Keratinocyte (primary cell): ENCODE results near the gene SH2D6. TPM values are rescaled to one million over a fixed set of nuclear protein-coding genes. Genes with fewer than 3 reads are reported as not detected.

Source experiments
- DNase-seq: peaks from one replicate; pipeline ENCODE4 v3.0.0-alpha.2; 2011; ENCODE audit warnings: low read depth, missing footprints, low spot score
- FAIRE-seq: peaks from 2 replicates; lab custom pipeline; 2011; peaks lifted over from hg19 to GRCh38; lab: Jason Lieb, UNC
- H2AFZ ChIP-seq: 2 replicates; pipeline ENCODE4 v1.6.0; 2012; ENCODE audit warnings: low read length, control low read depth, inconsistent platforms; ENCODE audit not compliant: control insufficient read depth
- H3K27ac ChIP-seq: 2 replicates; pipeline ENCODE4 v1.5.1; 2011; ENCODE audit warnings: low read length; ENCODE audit not compliant: control insufficient read depth, insufficient read depth
- H3K27me3 ChIP-seq: 3 replicates; pipeline ENCODE4 v1.6.0; 2011; ENCODE audit warnings: low read length; ENCODE audit not compliant: control insufficient read depth, insufficient read depth; ENCODE audit errors: extremely low read depth
- H3K36me3 ChIP-seq, 2 experiments: 2 replicates in 1 of 2; 3 replicates in 1 of 2; pipeline ENCODE4 v1.5.1; 2011; ENCODE audit warnings: low read length in 2 of 2, mild to moderate bottlenecking in 1 of 2; ENCODE audit not compliant: control insufficient read depth in 2 of 2, insufficient read depth in 2 of 2; ENCODE audit errors: extremely low read depth in 1 of 2
- H3K4me1 ChIP-seq: 3 replicates; pipeline ENCODE4 v1.5.1; 2011; ENCODE audit warnings: low read length; ENCODE audit not compliant: control insufficient read depth, insufficient read depth; ENCODE audit errors: extremely low read depth
- H3K4me2 ChIP-seq: 3 replicates; pipeline ENCODE4 v1.6.0; 2011; ENCODE audit warnings: low read depth, low read length; ENCODE audit not compliant: control insufficient read depth, insufficient read depth; ENCODE audit errors: extremely low read depth
- H3K4me3 ChIP-seq, 3 experiments: fragments of 200-600 bp in 1 of 3; sonication (generic) in 1 of 3; 2 replicates in 2 of 3; 3 replicates in 1 of 3; pipeline ENCODE4 v1.5.1; 2011 to 2016; ENCODE audit warnings: low read length in 3 of 3, mild to moderate bottlenecking in 3 of 3, control low read depth in 2 of 3, inconsistent platforms in 1 of 3, low read depth in 1 of 3, mixed read lengths in 1 of 3, mixed run types in 1 of 3, moderate library complexity in 1 of 3; ENCODE audit not compliant: control insufficient read depth in 2 of 3, insufficient read depth in 2 of 3; ENCODE audit errors: extremely low read depth in 1 of 3
- H3K79me2 ChIP-seq: 2 replicates; pipeline ENCODE4 v1.6.0; 2012; ENCODE audit warnings: low read length; ENCODE audit not compliant: control insufficient read depth, insufficient read depth
- H3K9ac ChIP-seq: 3 replicates; pipeline ENCODE4 v1.6.0; 2011; ENCODE audit warnings: low read length; ENCODE audit not compliant: control insufficient read depth, insufficient read depth; ENCODE audit errors: extremely low read depth
- H3K9me1 ChIP-seq: 3 replicates; pipeline ENCODE4 v1.6.0; 2011; ENCODE audit warnings: low read length; ENCODE audit not compliant: control insufficient read depth, insufficient read depth; ENCODE audit errors: extremely low read depth
- H3K9me3 ChIP-seq: 2 replicates; pipeline ENCODE4 v1.5.1; 2012; ENCODE audit warnings: low read depth, low read length; ENCODE audit not compliant: control insufficient read depth
- H4K20me1 ChIP-seq: 3 replicates; pipeline ENCODE4 v1.6.0; 2011; ENCODE audit warnings: low read length; ENCODE audit not compliant: control insufficient read depth, insufficient read depth; ENCODE audit errors: extremely low read depth
- CTCF ChIP-seq, 3 experiments: IDR thresholded peaks in 1 of 3; conservative IDR thresholded peaks in 1 of 3; optimal IDR thresholded peaks in 1 of 3; 2 replicates in 2 of 3; 3 replicates in 1 of 3; pipeline versions ENCODE3 to v1.5.1; 2011; ENCODE audit warnings: low read length in 3 of 3, mild to moderate bottlenecking in 3 of 3, moderate library complexity in 2 of 3, control low read depth in 1 of 3, inconsistent platforms in 1 of 3; ENCODE audit not compliant: insufficient read depth in 2 of 3; ENCODE audit errors: extremely low read depth in 1 of 3
- EZH2 ChIP-seq: IDR thresholded peaks from one replicate; pipeline ENCODE4 v1.6.1; 2012; ENCODE audit warnings: inconsistent platforms, mild to moderate bottlenecking, low read length, moderate library complexity
- dilution Hi-C: fragments of 300-500 bp; cut with MboI; formaldehyde crosslinking; loops from one replicate; pipeline ENCODE4 v1.7.0; 2020; ENCODE audit warnings: low sequenced_read_pairs; ENCODE audit not compliant: extremely low pct_ligation_motif_present
- polyA plus RNA-seq, 5 experiments: library from polyadenylated mRNA; depleted of rRNA in 3 of 5; stranded (reverse) in 3 of 5; stranded (forward) in 1 of 5; unstranded in 1 of 5; fragments of >200 nt; gene quantifications; 1 replicate in 1 of 5; 2 replicates in 3 of 5; 3 replicates in 1 of 5; pipeline versions ENCODE4 v1.2.1 to v1.2.3, GENCODE V29; 2011 to 2012; ENCODE audit warnings: missing spikeins in 2 of 5, low read depth in 1 of 5, low replicate concordance in 1 of 5
- small RNA-seq, 3 experiments: library from RNA; depleted of rRNA; stranded (forward); fragments of <200 nt; gene quantifications; one replicate each; pipeline ENCODE3, GENCODE V24; 2012; ENCODE audit warnings: low read depth in 3 of 3, low replicate concordance in 1 of 3; ENCODE audit not compliant: insufficient read length in 3 of 3

SH2D6 gene
- polyA plus RNA-seq, 1 donor (not counting 4 experiments of a cell fraction or from before 2014, with no cell fraction given): 0.10 TPM

GRCh38 chr2:85485815-85486214 lies 67.3 kb downstream of the SH2D6 start:
- Histone ChIP-seq H3K9me1 (no peaks in the 10 kb centered on the region), H2AFZ (no peak overlapping the region), H3K9me3 (no peaks in the 10 kb centered on the region), H3K4me2 (no peak overlapping the region), H3K4me1 (no peaks in the 10 kb centered on the region), H3K27ac (no peak overlapping the region), H3K4me3 (no peak overlapping the region), H4K20me1 (no peaks in the 10 kb centered on the region), H3K27me3 (no peaks in the 10 kb centered on the region), H3K79me2 (no peaks in the 10 kb centered on the region), H3K36me3 (no peaks in the 10 kb centered on the region), H3K9ac (no peak overlapping the region)
- DNase-seq: no peak
- no peak for TF ChIP-seq EZH2
- TF ChIP-seq CTCF (optimal IDR thresholded peaks at IDR 0.05 in 1 of 3, IDR thresholded peaks at IDR 0.05 in 1 of 3, conservative IDR thresholded peaks at IDR 0.05 in 1 of 3; ENCODE audit: extremely low read depth in 1 of 3, insufficient read depth in 2 of 3, low read length in 3 of 3): no peak
- no peak for FAIRE-seq
- dilution Hi-C loops: no loop called here

Small RNA genes lying within 50 kb of the gene (small RNA-seq; reads per million reads assigned to genes)
- gene AC062037.2 (0 reads per million in 3 experiments), gene RF00019 (0 reads per million in 3 experiments), gene RN7SL251P (0 reads per million in 3 experiments)

Other genes with a start within 250 kb of the SH2D6 start
- gene TGOLN2, start 90.7 kb upstream of the SH2D6 start, polyA plus RNA-seq: 35.4 to 46.9 TPM (median 43.3 TPM) in 3 replicates
- gene RETSAT, start 64.2 kb upstream of the SH2D6 start, polyA plus RNA-seq: 74.0 to 98.8 TPM (median 74.8 TPM) in 3 replicates
- gene ELMOD3, start 63.9 kb upstream of the SH2D6 start, polyA plus RNA-seq: 17.8 to 31.0 TPM (median 20.1 TPM) in 3 replicates
- gene CAPG, start 8.3 kb upstream of the SH2D6 start, polyA plus RNA-seq: 466 to 683 TPM (median 503 TPM) in 3 replicates
- 304 to 353 TPM (median 304 TPM) in 3 replicates for gene MAT2A, start 120.5 kb downstream of the SH2D6 start, polyA plus RNA-seq
- 34.3 to 39.1 TPM (median 35.6 TPM) in 3 replicates for gene GGCX, start 142.8 kb downstream of the SH2D6 start, polyA plus RNA-seq
- 291 to 385 TPM (median 323 TPM) in 3 replicates for gene VAMP8, start 158.9 kb downstream of the SH2D6 start, polyA plus RNA-seq
- gene VAMP5, start 165.7 kb downstream of the SH2D6 start, polyA plus RNA-seq: 9.3 to 24.1 TPM (median 11.0 TPM) in 3 replicates
- 174 to 336 TPM (median 264 TPM) in 3 replicates for gene RNF181, start 177.0 kb downstream of the SH2D6 start, polyA plus RNA-seq
- gene TMEM150A, start 184.0 kb downstream of the SH2D6 start, polyA plus RNA-seq: 7.7 to 13.3 TPM (median 11.8 TPM) in 3 replicates
- gene C2orf68, start 193.4 kb downstream of the SH2D6 start, polyA plus RNA-seq: 7.9 to 13.6 TPM (median 12.5 TPM) in 3 replicates
- gene USP39, start 197.5 kb downstream of the SH2D6 start, polyA plus RNA-seq: 61.2 to 64.9 TPM (median 61.4 TPM) in 3 replicates
- gene SFTPB, start 249.5 kb downstream of the SH2D6 start, polyA plus RNA-seq: not detected in 3 replicates